ENCODE data around the gene CPNE7. TPM values are rescaled to one million over a fixed set of nuclear protein-coding genes. Genes with fewer than 3 reads are reported as not detected.
A peak's percentile ranks its signal among the peaks of the same experiment; 100 is the strongest.

Gene CPNE7
- total and polyA plus RNA-seq, 2 of the 13 experiments (the other 11 are each of a cell fraction or from before 2014, with no cell fraction given): 0.59 TPM; not detected in 1

- TF ChIP-seq ZSCAN22 (CRISPR knock-in tag; IDR thresholded peaks at IDR 0.05) (no peak), ZNF383 (CRISPR knock-in tag; IDR thresholded peaks at IDR 0.05; ENCODE audit: borderline replicate concordance) (no peak), PBX2 (CRISPR knock-in tag; IDR thresholded peaks at IDR 0.05) (no peak), ISX (CRISPR knock-in tag; conservative IDR thresholded peaks at IDR 0.05) (no peak), PAX8 (CRISPR knock-in tag; IDR thresholded peaks at IDR 0.05; ENCODE audit: borderline replicate concordance) (no peak), KMT2B (CRISPR knock-in tag; IDR thresholded peaks at IDR 0.05) (no peak), ZNF33B (CRISPR knock-in tag; IDR thresholded peaks at IDR 0.05) (no peak), ZBTB33 (CRISPR knock-in tag; IDR thresholded peaks at IDR 0.05) (0 out of 2 replicates have a peak, but pooled peaks have one; percentile 50), NR2F2 (IDR thresholded peaks at IDR 0.05; ENCODE audit: borderline replicate concordance, low read depth) (no peak), PRDM15 (CRISPR knock-in tag; IDR thresholded peaks at IDR 0.05) (no peak), SNAPC4 (CRISPR knock-in tag; IDR thresholded peaks at IDR 0.05) (no peak), FOXP4 (CRISPR knock-in tag; IDR thresholded peaks at IDR 0.05) (0 out of 2 replicates have a peak, but pooled peaks have one; percentile 29), ZNF446 (CRISPR knock-in tag; IDR thresholded peaks at IDR 0.05) (no peak), RFX3 (CRISPR knock-in tag; IDR thresholded peaks at IDR 0.05) (no peak), ZNF251 (CRISPR knock-in tag; IDR thresholded peaks at IDR 0.05) (no peak), ERF (CRISPR knock-in tag; IDR thresholded peaks at IDR 0.05) (no peak), SOX5 (CRISPR knock-in tag; IDR thresholded peaks at IDR 0.05; ENCODE audit: borderline replicate concordance) (no peak; the same call in 1 of the 2 replicates)
Measured at GRCh38 chr16:89615596-89616090, 40.1 kb downstream of the CPNE7 start (continued).

All from HepG2 (cell line).